BJ (cell line): Measurements from ENCODE around the gene SHF. TPM values are rescaled to one million over a fixed set of nuclear protein-coding genes. Genes with fewer than 3 reads are reported as not detected.
"Not testable (repeated sequence)": the region's sequence is repeated elsewhere in the genome, so short reads cannot be mapped to it uniquely, and the experiment has no call there.

Experiments
- CTCF ChIA-PET: fragments of 350-600 bp; formaldehyde crosslinking; extraction: SDS; loops from one replicate; lab custom pipeline; 2021; ENCODE audit warnings: antibody characterized with exemption, inconsistent platforms; lab: Yijun Ruan, JAX
- POLR2A ChIA-PET: fragments of 300-600 bp; sonication (Branson Sonifier 250); formaldehyde crosslinking; extraction: SDS; loops from one replicate; lab custom pipeline; 2021; ENCODE audit warnings: antibody characterized with exemption; lab: Charles Lee
- DNase-seq: peaks from one replicate; pipeline ENCODE4 v3.0.0-alpha.2; 2011; ENCODE audit warnings: low read depth
- H3K27me3 ChIP-seq: 2 replicates; pipeline ENCODE4 v1.6.0; 2011; ENCODE audit warnings: low read length; ENCODE audit not compliant: control insufficient read depth, insufficient read depth
- H3K36me3 ChIP-seq: 2 replicates; pipeline ENCODE4 v1.5.1; 2011; ENCODE audit warnings: low read length; ENCODE audit not compliant: control insufficient read depth, insufficient read depth
- H3K4me3 ChIP-seq: 2 replicates; pipeline ENCODE4 v1.5.1; 2011; ENCODE audit warnings: low read depth, mild to moderate bottlenecking, control low read depth, low read length
- CTCF ChIP-seq: IDR thresholded peaks from 2 replicates; pipeline ENCODE4 v1.5.1; 2011; ENCODE audit warnings: low read depth, mild to moderate bottlenecking, control low read depth, inconsistent platforms, low read length, moderate library complexity; ENCODE audit not compliant: insufficient read depth
- polyA minus RNA-seq: library from RNA; depleted of rRNA, polyadenylated mRNA; stranded (reverse); fragments of >200 nt; gene quantifications from 2 replicates; pipeline ENCODE4 v1.2.3, GENCODE V29; 2011; rRNA and poly(A)+ RNA removed
- polyA plus RNA-seq: library from polyadenylated mRNA; depleted of rRNA; stranded (reverse); fragments of >200 nt; gene quantifications from 2 replicates; pipeline ENCODE4 v1.2.3, GENCODE V29; 2011; rRNA removed

Gene SHF, protein sequence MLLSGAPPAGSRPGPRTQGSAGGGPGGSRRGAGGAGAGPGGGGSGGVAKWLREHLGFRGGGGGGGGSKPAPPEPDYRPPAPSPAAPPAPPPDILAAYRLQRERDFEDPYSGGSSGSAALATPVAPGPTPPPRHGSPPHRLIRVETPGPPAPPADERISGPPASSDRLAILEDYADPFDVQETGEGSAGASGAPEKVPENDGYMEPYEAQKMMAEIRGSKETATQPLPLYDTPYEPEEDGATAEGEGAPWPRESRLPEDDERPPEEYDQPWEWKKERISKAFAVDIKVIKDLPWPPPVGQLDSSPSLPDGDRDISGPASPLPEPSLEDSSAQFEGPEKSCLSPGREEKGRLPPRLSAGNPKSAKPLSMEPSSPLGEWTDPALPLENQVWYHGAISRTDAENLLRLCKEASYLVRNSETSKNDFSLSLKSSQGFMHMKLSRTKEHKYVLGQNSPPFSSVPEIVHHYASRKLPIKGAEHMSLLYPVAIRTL
- polyA plus RNA-seq = 3.9 and 5.2 TPM in 2 replicates
- polyA minus RNA-seq = 6.8 and 8.5 TPM in 2 replicates

- DNase-seq = no peak
- Histone ChIP-seq H3K27me3 (no peaks in the 10 kb centered on the region; the same call in 1 of the 2 replicates), H3K4me3 (peak within 1 kb of the TSS; percentile 67), H3K36me3 (no peaks in the 10 kb centered on the region; the same call in 1 of the 2 replicates)
- ChIA-PET CTCF (interaction anchor here (1.8 to 3.6 kb wide), 2 partner anchors 20 to 25 kb away, joined by 3 to 15 read pairs; no protein-coding TSS in a partner anchor), POLR2A (interaction anchor here (0.7 kb wide), 1 partner anchor 515 kb away, joined by 8 read pairs; no protein-coding TSS in a partner anchor)
- TF ChIP-seq CTCF = no peak
These were observed at the start of gene SHF for GRCh38 chr15:45187894-45188830. SHF (minus strand) TSS chr15:45187966; CDS start chr15:45187951, 15 bp downstream.

- H3K36me3 ChIP-seq, H3K4me3 ChIP-seq, POLR2A ChIA-PET, DNase-seq, H3K27me3 ChIP-seq: not testable (repeated sequence)
- CTCF ChIA-PET = interaction anchor here (0.9 kb wide), 1 partner anchor 40 kb away, joined by 3 read pairs; no protein-coding TSS in a partner anchor
These were observed 49.0 kb upstream of the SHF start for GRCh38 chr15:45236806-45237205.

- POLR2A ChIA-PET = no interaction called here
- H3K27me3 ChIP-seq = no peaks in the 10 kb centered on the region
- no peak for DNase-seq
- no peak for TF ChIP-seq CTCF
- CTCF ChIA-PET = no interaction called here
- no peak overlapping the region for H3K4me3 ChIP-seq
- no peaks in the 10 kb centered on the region for H3K36me3 ChIP-seq
These were observed 46.9 kb upstream of the SHF start for GRCh38 chr15:45234562-45235235.

DNA sequence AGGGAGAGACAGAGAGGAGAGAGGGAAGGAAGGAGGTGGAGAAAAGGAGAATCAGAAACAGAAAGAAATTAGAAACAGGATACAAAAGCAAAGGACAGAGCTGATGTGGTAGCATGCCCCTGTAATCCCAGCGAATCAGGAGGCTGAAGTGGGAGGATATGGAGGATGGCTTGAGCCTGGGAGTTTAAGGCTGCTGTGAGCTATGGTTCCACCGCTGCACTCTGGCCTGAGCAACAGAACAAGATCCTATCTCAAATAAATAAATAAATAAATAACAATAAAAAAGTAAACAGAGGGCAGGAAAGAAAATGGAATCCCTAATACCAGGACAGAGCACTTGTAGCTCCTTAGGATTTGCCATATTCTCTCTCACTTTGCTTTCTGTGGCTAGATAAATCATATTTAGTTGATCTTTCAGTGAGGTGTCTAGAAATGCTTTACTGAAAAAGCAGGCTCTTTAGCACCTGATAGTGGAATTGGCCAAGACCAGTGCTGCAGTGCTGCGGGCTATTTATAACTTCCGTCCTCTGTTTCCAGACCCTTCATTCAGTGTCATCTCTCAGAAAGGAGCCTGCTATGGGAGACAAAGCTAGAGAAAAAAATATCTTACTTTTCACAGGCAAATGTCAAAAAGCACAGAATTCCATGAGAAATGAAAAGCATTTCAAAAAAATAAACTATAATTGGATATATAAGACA, 44.2 kb upstream of the SHF start:
- no peak for DNase-seq
- H3K4me3 ChIP-seq = no peak overlapping the region
- no peaks in the 10 kb centered on the region for H3K36me3 ChIP-seq
- TF ChIP-seq CTCF = no peak
- no peaks in the 10 kb centered on the region for H3K27me3 ChIP-seq
- ChIA-PET CTCF (interaction anchor here (0.7 to 1.3 kb wide), 2 partner anchors 24 to 27 kb away, joined by 3 read pairs; no protein-coding TSS in a partner anchor), POLR2A (interaction anchor here (0.6 kb wide), 1 partner anchor 22 kb away, joined by 3 read pairs; no protein-coding TSS in a partner anchor)

- H3K4me3 ChIP-seq = no peak overlapping the region
- TF ChIP-seq CTCF = no peak
- no peaks in the 10 kb centered on the region for H3K27me3 ChIP-seq
- DNase-seq = no peak
- no peaks in the 10 kb centered on the region for H3K36me3 ChIP-seq
- POLR2A ChIA-PET = no interaction called here
- CTCF ChIA-PET = interaction anchor here (1.3 to 1.5 kb wide), 2 partner anchors 25 to 27 kb away, joined by 3 to 5 read pairs; no protein-coding TSS in a partner anchor
These were observed 43.4 kb upstream of the SHF start for GRCh38 chr15:45231132-45231531.
